GM06990 (cell line): ENCODE measurements around the gene DST.

ENCODE experiments used
- DNase-seq: peaks from one replicate; pipeline ENCODE4 v3.0.0-alpha.2; 2011; ENCODE audit not compliant: insufficient read length; ENCODE audit errors: extremely low read depth
- H3K27me3 ChIP-seq: replicated peaks from 2 replicates; pipeline ENCODE4 v1.6.0; 2011; ENCODE audit warnings: low read length; ENCODE audit not compliant: control insufficient read depth, insufficient read depth
- H3K36me3 ChIP-seq: 2 replicates; pipeline ENCODE4 v1.5.1; 2011; ENCODE audit warnings: low read length; ENCODE audit not compliant: control insufficient read depth, insufficient read depth
- H3K4me3 ChIP-seq: replicated peaks from 2 replicates; pipeline ENCODE4 v1.5.1; 2011; ENCODE audit warnings: low read depth, mild to moderate bottlenecking, control low read depth, low read length
- TF ChIP-seq, protein P1 (sequence below): IDR thresholded peaks from 2 replicates; pipeline ENCODE4 v1.5.1; 2011; ENCODE audit warnings: low read length, control low read depth, mild to moderate bottlenecking, inconsistent platforms; ENCODE audit not compliant: insufficient read depth, poor library complexity, severe bottlenecking

DST gene

DNA sequence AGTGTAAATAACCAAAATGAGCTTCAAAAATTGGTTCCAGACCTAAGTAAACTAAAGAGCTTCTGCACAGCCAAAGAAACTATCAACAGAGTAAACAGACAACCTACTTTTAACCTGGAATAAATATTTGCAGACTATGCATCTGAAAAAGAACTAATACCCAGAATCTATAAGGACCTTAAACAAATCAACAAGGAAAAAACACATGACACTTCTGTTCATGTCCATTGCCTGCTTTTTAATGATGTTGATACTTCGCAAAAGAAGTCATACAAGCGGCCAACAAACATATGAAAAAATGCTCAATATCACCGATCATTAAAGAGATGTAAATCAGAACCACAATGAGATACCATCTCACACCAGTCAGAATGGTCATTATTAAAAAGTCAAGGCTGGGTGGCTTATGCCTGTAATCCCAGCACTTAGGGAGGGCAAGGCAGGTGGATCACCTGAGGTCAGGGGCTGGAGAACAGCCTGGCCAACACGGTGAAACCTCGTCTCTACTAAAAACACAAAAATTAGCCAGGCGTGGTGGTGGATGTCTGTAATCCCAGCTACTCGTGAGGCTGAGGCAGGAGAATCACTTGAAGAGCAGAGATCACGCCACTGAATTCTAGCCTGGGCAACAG, 42.5 kb upstream of the DST start:
- no peaks in the 10 kb centered on the region for H3K27me3 ChIP-seq
- DNase-seq = no peak
- H3K36me3 ChIP-seq = peaks cover 1% of the 10 kb centered on the region; the same call in 1 of the 2 replicates
- no peak overlapping the region for H3K4me3 ChIP-seq
- TF ChIP-seq, protein P1, sequence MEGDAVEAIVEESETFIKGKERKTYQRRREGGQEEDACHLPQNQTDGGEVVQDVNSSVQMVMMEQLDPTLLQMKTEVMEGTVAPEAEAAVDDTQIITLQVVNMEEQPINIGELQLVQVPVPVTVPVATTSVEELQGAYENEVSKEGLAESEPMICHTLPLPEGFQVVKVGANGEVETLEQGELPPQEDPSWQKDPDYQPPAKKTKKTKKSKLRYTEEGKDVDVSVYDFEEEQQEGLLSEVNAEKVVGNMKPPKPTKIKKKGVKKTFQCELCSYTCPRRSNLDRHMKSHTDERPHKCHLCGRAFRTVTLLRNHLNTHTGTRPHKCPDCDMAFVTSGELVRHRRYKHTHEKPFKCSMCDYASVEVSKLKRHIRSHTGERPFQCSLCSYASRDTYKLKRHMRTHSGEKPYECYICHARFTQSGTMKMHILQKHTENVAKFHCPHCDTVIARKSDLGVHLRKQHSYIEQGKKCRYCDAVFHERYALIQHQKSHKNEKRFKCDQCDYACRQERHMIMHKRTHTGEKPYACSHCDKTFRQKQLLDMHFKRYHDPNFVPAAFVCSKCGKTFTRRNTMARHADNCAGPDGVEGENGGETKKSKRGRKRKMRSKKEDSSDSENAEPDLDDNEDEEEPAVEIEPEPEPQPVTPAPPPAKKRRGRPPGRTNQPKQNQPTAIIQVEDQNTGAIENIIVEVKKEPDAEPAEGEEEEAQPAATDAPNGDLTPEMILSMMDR = no peak

DNA sequence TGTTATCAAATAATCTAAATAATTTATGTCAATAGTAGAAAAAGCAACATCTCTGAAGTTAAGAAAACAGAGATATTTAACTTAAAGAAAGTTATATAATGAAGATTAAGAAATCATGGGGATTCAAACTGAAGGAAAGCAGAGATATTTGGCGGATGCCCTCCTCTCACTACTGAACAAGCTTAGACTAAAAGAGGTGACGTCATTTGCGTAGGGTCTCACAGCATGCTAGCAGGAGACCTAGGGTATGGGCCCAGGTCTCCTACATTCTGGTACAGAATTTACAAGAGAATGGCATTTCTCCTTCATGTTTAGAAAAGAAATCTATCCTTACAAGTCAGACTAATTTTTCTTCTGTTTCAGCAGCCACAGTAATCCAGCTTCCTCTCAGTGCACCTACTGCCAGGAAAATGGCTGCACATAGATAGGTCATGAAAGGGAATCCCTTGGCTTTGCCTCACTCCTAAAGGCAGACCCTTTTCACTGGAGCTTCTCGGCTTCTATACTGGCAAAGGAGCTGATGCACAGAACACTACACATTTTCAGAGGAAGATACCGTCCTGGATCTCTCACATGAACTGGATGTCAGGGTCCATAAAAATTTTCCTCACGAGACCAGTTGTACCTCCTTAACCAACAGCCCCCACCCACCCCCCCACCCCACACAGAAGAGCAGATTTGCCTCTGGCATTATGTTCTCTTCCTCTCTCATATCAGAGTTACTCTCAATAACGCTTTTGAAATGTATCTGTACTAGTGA, 41.8 kb upstream of the DST start:
- no peaks in the 10 kb centered on the region for H3K27me3 ChIP-seq
- no peak overlapping the region for H3K4me3 ChIP-seq
- H3K36me3 ChIP-seq = peaks cover 1% of the 10 kb centered on the region; the same call in 1 of the 2 replicates
- TF ChIP-seq, protein P1 = no peak
- DNase-seq = no peak

DNA sequence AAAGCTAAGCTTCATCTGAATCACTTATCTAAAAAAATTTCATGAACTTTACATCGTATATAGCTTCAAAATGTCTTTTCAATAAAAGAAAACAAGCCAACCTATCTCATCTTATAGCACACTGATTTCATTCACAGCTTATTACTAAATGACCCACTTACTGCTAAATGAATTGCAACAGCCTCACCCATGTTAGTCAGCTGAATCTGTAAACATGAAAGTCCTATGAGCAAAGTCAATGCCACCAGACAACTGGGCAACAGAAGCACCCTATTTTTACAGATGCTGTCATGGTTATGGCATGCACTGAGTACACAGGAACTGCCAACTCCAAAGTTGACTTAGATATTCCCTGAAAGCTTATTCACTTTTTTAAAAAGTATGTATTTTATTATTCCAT, 41.2 kb upstream of the DST start:
- Histone ChIP-seq H3K36me3 (peaks cover 1% of the 10 kb centered on the region; the same call in 1 of the 2 replicates), H3K27me3 (no peaks in the 10 kb centered on the region), H3K4me3 (no peak overlapping the region)
- TF ChIP-seq, protein P1 = no peak
- DNase-seq = no peak

DNA sequence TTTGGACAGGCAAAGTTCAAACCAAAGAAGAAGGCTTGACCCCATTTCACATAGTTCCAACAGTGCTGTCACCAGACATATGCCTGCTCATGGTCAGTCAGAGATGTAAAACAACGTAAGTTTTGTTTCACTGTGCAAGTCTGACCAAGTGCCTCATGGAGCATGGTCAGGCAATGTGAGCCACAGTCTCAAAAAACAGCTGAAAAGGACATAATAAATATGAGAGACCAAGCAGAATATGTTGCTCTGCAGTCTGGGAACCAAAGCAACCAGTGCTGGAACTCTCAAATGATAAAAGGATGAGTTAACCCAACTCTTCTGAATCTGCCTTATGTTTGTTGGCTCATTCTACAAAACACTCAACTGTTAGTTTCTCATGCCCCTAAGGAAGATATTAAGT, 39.9 kb upstream of the DST start:
- TF ChIP-seq, protein P1 = no peak
- H3K36me3 ChIP-seq = peaks cover 1% of the 10 kb centered on the region; the same call in 1 of the 2 replicates
- no peak overlapping the region for H3K4me3 ChIP-seq
- no peak for DNase-seq
- no peaks in the 10 kb centered on the region for H3K27me3 ChIP-seq

DNA sequence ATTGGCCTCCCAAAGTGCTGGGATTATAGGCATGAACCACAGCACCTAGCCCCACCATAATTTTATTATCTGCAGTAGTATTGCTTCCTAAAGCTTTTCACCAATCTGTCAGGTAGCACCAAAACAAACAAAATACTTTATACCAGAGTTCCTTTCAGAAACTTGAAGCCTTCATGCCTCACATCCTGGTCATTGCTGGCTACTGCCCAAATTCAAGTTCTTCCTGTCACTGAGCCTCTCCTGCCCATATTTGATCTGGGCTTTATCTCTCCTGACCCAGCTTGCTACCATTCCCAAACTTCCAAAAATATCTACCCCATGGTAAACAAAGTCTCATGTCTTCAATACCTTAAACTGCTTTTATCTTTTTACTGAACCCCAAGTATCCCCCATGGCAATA, 34.9 kb upstream of the DST start:
- TF ChIP-seq, protein P1 = no peak
- H3K27me3 ChIP-seq = no peaks in the 10 kb centered on the region
- no peak overlapping the region for H3K4me3 ChIP-seq
- no peak for DNase-seq
- peaks cover 1% of the 10 kb centered on the region; the same call in 1 of the 2 replicates for H3K36me3 ChIP-seq
